Measurements from ENCODE around the gene IGDCC3. TPM values are rescaled to one million over a fixed set of nuclear protein-coding genes. Genes with fewer than 3 reads are reported as not detected.
A peak's percentile ranks its signal among the peaks of the same experiment; 100 is the strongest.

The IGDCC3 gene
- total and polyA plus RNA-seq, 2 of the 8 experiments (the other 6 are each of a cell fraction or from before 2014, with no cell fraction given): 26.8 to 45.7 TPM

GRCh38 chr15:65304381-65305149 is 73.2 kb downstream of the IGDCC3 start, which contains the start of gene RNU5B-1 (continued):
- TF ChIP-seq RNF2 (IDR thresholded peaks at IDR 0.05; ENCODE audit: borderline replicate concordance, low read depth, low read length, missing control alignments, poor library complexity, severe bottlenecking) (no peak), SIRT6 (IDR thresholded peaks at IDR 0.05; ENCODE audit: low read length) (no peak), SIX5 (IDR thresholded peaks at IDR 0.05; ENCODE audit: low read depth, low read length) (0 out of 2 replicates have a peak, but pooled peaks have one; percentile 2), RBBP5 (IDR thresholded peaks at IDR 0.05; ENCODE audit: borderline replicate concordance, low read depth, low read length) (no peak), JUND (IDR thresholded peaks at IDR 0.05; ENCODE audit: low read length) (peak; percentile 79), KDM4A (IDR thresholded peaks at IDR 0.05; ENCODE audit: low read depth, low read length, severe bottlenecking) (no peak), NANOG (IDR thresholded peaks at IDR 0.05; ENCODE audit: insufficient read depth, low read depth, low read length, poor library complexity, severe bottlenecking) (no peak), CHD2 (IDR thresholded peaks at IDR 0.05; ENCODE audit: low read length) (peak; percentile 28; the same call in 1 of the 2 replicates), TEAD4 (IDR thresholded peaks at IDR 0.05; ENCODE audit: low read depth, low read length) (no peak), FOSL1 (IDR thresholded peaks at IDR 0.05; ENCODE audit: insufficient read depth, low read depth, low read length) (no peak), RXRA (IDR thresholded peaks at IDR 0.05; ENCODE audit: insufficient read depth, low read depth, low read length) (no peak), SAP30 (IDR thresholded peaks at IDR 0.05; ENCODE audit: insufficient read depth, insufficient replicate concordance, low read length) (no peak), SP1 (IDR thresholded peaks at IDR 0.05; ENCODE audit: low read depth, low read length) (peak; percentile 92), KDM5A (IDR thresholded peaks at IDR 0.05; ENCODE audit: low read length) (no peak), RFX5 (IDR thresholded peaks at IDR 0.05; ENCODE audit: borderline replicate concordance, low read depth, low read length) (no peak), POLR2A (IDR thresholded peaks at IDR 0.05; ENCODE audit: control extremely low read depth in 1 of 2, low read depth in 2 of 2, low read length in 2 of 2) (peak; percentile 100), RAD21 (IDR thresholded peaks at IDR 0.05 in 1 of 2, conservative IDR thresholded peaks at IDR 0.05 in 1 of 2; ENCODE audit: low read depth in 2 of 2, low read length in 2 of 2) (peak in 1 of 2 experiments; percentile 43; a peak in 2 of 4 replicates), JUN (IDR thresholded peaks at IDR 0.05; ENCODE audit: low read depth, low read length) (no peak), CBX8 (IDR thresholded peaks at IDR 0.05; ENCODE audit: borderline replicate concordance, low read depth, low read length) (no peak), ZNF274 (IDR thresholded peaks at IDR 0.05; ENCODE audit: borderline replicate concordance, extremely low read depth, low read length) (no peak), POLR2AphosphoS5 (IDR thresholded peaks at IDR 0.05; ENCODE audit: low read depth, low read length) (peak; percentile 98), KDM1A (IDR thresholded peaks at IDR 0.05; ENCODE audit: borderline replicate concordance, low read length) (no peak), EZH2 (IDR thresholded peaks at IDR 0.05; ENCODE audit: low read depth, low read length, severe bottlenecking) (no peak), HDAC2 (IDR thresholded peaks at IDR 0.05; ENCODE audit: borderline replicate concordance in 1 of 2, low read depth in 2 of 2, low read length in 2 of 2) (0 out of 4 replicates have a peak, but pooled peaks of 1 of the 2 experiments have one; percentile 37)

Data from H1 (cell line).